Measurements from ENCODE around the gene GJD2. TPM values are rescaled to one million over a fixed set of nuclear protein-coding genes. Genes with fewer than 3 reads are reported as not detected.

GJD2 gene
- total RNA-seq, 1 experiment from 2014 or later: not detected

GRCh38 chr15:34734303-34734702 is 20.5 kb downstream of the GJD2 start:
- in situ Hi-C loops (cut with HindIII; ENCODE audit: low pct_unique_long_range_greater_than_20kb, low sequenced_read_pairs): no loop called here
- no peak for DNase-seq (ENCODE audit: low read depth, low spot score)

- in situ Hi-C loops (cut with HindIII; ENCODE audit: low pct_unique_long_range_greater_than_20kb, low sequenced_read_pairs): no loop called here
- no peak for DNase-seq (ENCODE audit: low read depth, low spot score)
These were observed 21.2 kb downstream of the GJD2 start for GRCh38 chr15:34733621-34734020.

GRCh38 chr15:34732430-34732829 is 22.4 kb downstream of the GJD2 start:
- in situ Hi-C loops (cut with HindIII; ENCODE audit: low pct_unique_long_range_greater_than_20kb, low sequenced_read_pairs): no loop called here
- no peak for DNase-seq (ENCODE audit: low read depth, low spot score)

GRCh38 chr15:34730701-34731100 is 24.1 kb downstream of the GJD2 start:
- peak; percentile 72 for DNase-seq (ENCODE audit: low read depth, low spot score)
- in situ Hi-C loops (cut with HindIII; ENCODE audit: low pct_unique_long_range_greater_than_20kb, low sequenced_read_pairs): no loop called here

- in situ Hi-C loops (cut with HindIII; ENCODE audit: low pct_unique_long_range_greater_than_20kb, low sequenced_read_pairs): no loop called here
- no peak for DNase-seq (ENCODE audit: low read depth, low spot score)
These were observed 24.9 kb downstream of the GJD2 start for GRCh38 chr15:34729886-34730285.

- no peak for DNase-seq (ENCODE audit: low read depth, low spot score)
- in situ Hi-C loops (cut with HindIII; ENCODE audit: low pct_unique_long_range_greater_than_20kb, low sequenced_read_pairs): no loop called here
These were observed 25.7 kb downstream of the GJD2 start for GRCh38 chr15:34729056-34729455.

- DNase-seq (ENCODE audit: low read depth, low spot score): no peak
- in situ Hi-C loops (cut with HindIII; ENCODE audit: low pct_unique_long_range_greater_than_20kb, low sequenced_read_pairs): no loop called here
These were observed 28.2 kb downstream of the GJD2 start for GRCh38 chr15:34726406-34727100.

GRCh38 chr15:34725556-34725955 is 29.2 kb downstream of the GJD2 start:
- in situ Hi-C loops (cut with HindIII; ENCODE audit: low pct_unique_long_range_greater_than_20kb, low sequenced_read_pairs): no loop called here
- DNase-seq (ENCODE audit: low read depth, low spot score): no peak

- DNase-seq (ENCODE audit: low read depth, low spot score): no peak
- in situ Hi-C loops (cut with HindIII; ENCODE audit: low pct_unique_long_range_greater_than_20kb, low sequenced_read_pairs): no loop called here
These were observed 30.3 kb downstream of the GJD2 start for GRCh38 chr15:34724481-34724880.

GRCh38 chr15:34722439-34722836 is 32.4 kb downstream of the GJD2 start:
- peak; percentile 65 for DNase-seq (ENCODE audit: low read depth, low spot score)
- in situ Hi-C loops (cut with HindIII; ENCODE audit: low pct_unique_long_range_greater_than_20kb, low sequenced_read_pairs): no loop called here

- peak; percentile 84 for DNase-seq (ENCODE audit: low read depth, low spot score)
- in situ Hi-C loops (cut with HindIII; ENCODE audit: low pct_unique_long_range_greater_than_20kb, low sequenced_read_pairs): no loop called here
These were observed 32.9 kb downstream of the GJD2 start for GRCh38 chr15:34721802-34722438.

GRCh38 chr15:34721157-34721801 is 33.5 kb downstream of the GJD2 start:
- no peak for DNase-seq (ENCODE audit: low read depth, low spot score)
- in situ Hi-C loops (cut with HindIII; ENCODE audit: low pct_unique_long_range_greater_than_20kb, low sequenced_read_pairs): no loop called here

GRCh38 chr15:34719695-34720094 is 35.1 kb downstream of the GJD2 start:
- DNase-seq (ENCODE audit: low read depth, low spot score): no peak
- in situ Hi-C loops (cut with HindIII; ENCODE audit: low pct_unique_long_range_greater_than_20kb, low sequenced_read_pairs): no loop called here

GRCh38 chr15:34718681-34719665 is 35.8 kb downstream of the GJD2 start:
- no peak for DNase-seq (ENCODE audit: low read depth, low spot score)
- in situ Hi-C loops (cut with HindIII; ENCODE audit: low pct_unique_long_range_greater_than_20kb, low sequenced_read_pairs): no loop called here

- no peak for DNase-seq (ENCODE audit: low read depth, low spot score)
- in situ Hi-C loops (cut with HindIII; ENCODE audit: low pct_unique_long_range_greater_than_20kb, low sequenced_read_pairs): no loop called here
These were observed 37.1 kb downstream of the GJD2 start for GRCh38 chr15:34717729-34718128.

GRCh38 chr15:34716111-34716510 is 38.7 kb downstream of the GJD2 start:
- in situ Hi-C loops (cut with HindIII; ENCODE audit: low pct_unique_long_range_greater_than_20kb, low sequenced_read_pairs): no loop called here

GRCh38 chr15:34714476-34715121 is 40.2 kb downstream of the GJD2 start:
- in situ Hi-C loops (cut with HindIII; ENCODE audit: low pct_unique_long_range_greater_than_20kb, low sequenced_read_pairs): no loop called here
- DNase-seq (ENCODE audit: low read depth, low spot score): no peak

More at GRCh38 chr15:34716111-34716510, 38.7 kb downstream of the GJD2 start:
- no peak for DNase-seq (ENCODE audit: low read depth, low spot score)
